Activated T-cell treated with anti-CD3 and anti-CD28 coated beads for 1 hour (primary cell): ENCODE data around the gene NRG3.
"Not testable (repeated sequence)": the region's sequence is repeated elsewhere in the genome, so short reads cannot be mapped to it uniquely, and the experiment has no call there.

ENCODE experiments used
- DNase-seq: peaks from one replicate; pipeline ENCODE4 v3.0.0-alpha.2; 2020; ENCODE audit warnings: low read depth

The NRG3 gene

GRCh38 chr10:82576093-82576492 lies 701.1 kb downstream of the NRG3 start:
- DNase-seq: no peak

GRCh38 chr10:82581940-82582339 lies 706.9 kb downstream of the NRG3 start:
- DNase-seq: no peak

GRCh38 chr10:82591421-82591820 lies 716.4 kb downstream of the NRG3 start:
- no peak for DNase-seq

- no peak for DNase-seq
Observed at GRCh38 chr10:82597840-82598239, 722.8 kb downstream of the NRG3 start.

- DNase-seq: no peak
Observed at GRCh38 chr10:82609845-82610244, 734.9 kb downstream of the NRG3 start.

- no peak for DNase-seq
Observed at GRCh38 chr10:82618007-82618406, 743.0 kb downstream of the NRG3 start.

- no peak for DNase-seq
Observed at GRCh38 chr10:82621680-82622079, 746.7 kb downstream of the NRG3 start.

GRCh38 chr10:82622479-82622878 lies 747.5 kb downstream of the NRG3 start:
- DNase-seq: no peak

GRCh38 chr10:82625512-82626189 lies 750.7 kb downstream of the NRG3 start:
- no peak for DNase-seq

- DNase-seq: no peak
Observed at GRCh38 chr10:82628373-82628772, 753.4 kb downstream of the NRG3 start.

GRCh38 chr10:82643076-82643475 lies 768.1 kb downstream of the NRG3 start:
- DNase-seq: no peak

GRCh38 chr10:82643601-82644000 lies 768.6 kb downstream of the NRG3 start:
- no peak for DNase-seq

GRCh38 chr10:82645221-82645620 lies 770.2 kb downstream of the NRG3 start:
- no peak for DNase-seq

GRCh38 chr10:82653244-82654155 lies 778.5 kb downstream of the NRG3 start:
- no peak for DNase-seq

GRCh38 chr10:82660205-82660604 lies 785.2 kb downstream of the NRG3 start:
- no peak for DNase-seq

GRCh38 chr10:82660986-82661385 lies 786.0 kb downstream of the NRG3 start:
- no peak for DNase-seq

GRCh38 chr10:82661701-82662100 lies 786.7 kb downstream of the NRG3 start:
- DNase-seq: no peak

GRCh38 chr10:82668221-82668895 lies 793.4 kb downstream of the NRG3 start:
- no peak for DNase-seq

- DNase-seq: no peak
Observed at GRCh38 chr10:82674036-82674435, 799.0 kb downstream of the NRG3 start.

- not testable (repeated sequence) for DNase-seq
Observed at GRCh38 chr10:82677932-82678331, 802.9 kb downstream of the NRG3 start.

- not testable (repeated sequence) for DNase-seq
Observed at GRCh38 chr10:82678451-82678850, 803.5 kb downstream of the NRG3 start.

GRCh38 chr10:82680608-82681007 lies 805.6 kb downstream of the NRG3 start:
- no peak for DNase-seq

GRCh38 chr10:82683945-82684344 lies 809.0 kb downstream of the NRG3 start:
- no peak for DNase-seq
